Measurements from ENCODE around the gene IDH3G. TPM values are rescaled to one million over a fixed set of nuclear protein-coding genes. Genes with fewer than 3 reads are reported as not detected.

The IDH3G gene
- total RNA-seq, 1 experiment from 2014 or later, result 43.2 TPM

- no peak overlapping the region for H2BK5ac ChIP-seq (ENCODE audit: insufficient read length, low read length)
- no peaks in the 10 kb centered on the region for H3K23me2 ChIP-seq (ENCODE audit: insufficient read length, low read depth, low read length, poor library complexity, severe bottlenecking)
- H3K23ac ChIP-seq (ENCODE audit: insufficient read length, low read depth, low read length), result no peak overlapping the region
- H3K4ac ChIP-seq (ENCODE audit: low read depth, low read length), result no peak overlapping the region
- no peaks in the 10 kb centered on the region for H3K27me3 ChIP-seq (ENCODE audit: insufficient read depth, low read length)
- H4K20me1 ChIP-seq (ENCODE audit: control insufficient read depth, insufficient read depth, insufficient read length), result no peaks in the 10 kb centered on the region
- TF ChIP-seq CTCF (conservative IDR thresholded peaks at IDR 0.05), result no peak
- no peak overlapping the region for H3K14ac ChIP-seq (ENCODE audit: insufficient read depth, low read length)
- WGBS (ENCODE audit: extremely low coverage, insufficient read length, low lambda C conversion rate), result no CpG with 5 or more reads among the region's 27 CpGs
- no peak overlapping the region for H2BK15ac ChIP-seq (ENCODE audit: low read depth, low read length)
- H3K4me3 Mint-ChIP-seq, result no peak overlapping the region; a peak in 1 of 5 replicates
- H3K36me3 Mint-ChIP-seq (ENCODE audit: insufficient read depth in 1 of 3, low read depth in 3 of 3), result peaks cover 7 to 27% (median 13%) of the 10 kb centered on the region in 3 experiments; a peak in 6 of 7 replicates
- peaks cover 75 to 84% of the 10 kb centered on the region in 2 experiments for H3K9me3 Mint-ChIP-seq
- H2BK20ac ChIP-seq (ENCODE audit: low read depth, low read length, poor library complexity, severe bottlenecking), result no peak overlapping the region
- H3K27ac ChIP-seq (ENCODE audit: insufficient read length, low read depth, low read length), result no peak overlapping the region
- H3K9me3 ChIP-seq (ENCODE audit: control insufficient read depth, low read depth, low read length), result peaks cover 18% of the 10 kb centered on the region
- no peak overlapping the region for H3K18ac ChIP-seq (ENCODE audit: insufficient read length, low read depth, low read length)
- H4K8ac ChIP-seq (replicated peaks; ENCODE audit: insufficient read length, low read depth, low read length), result no peak overlapping the region
- no peak overlapping the region for H2BK12ac ChIP-seq (ENCODE audit: insufficient read length, low read depth, low read length)
- H3K9ac ChIP-seq (ENCODE audit: extremely low read depth, insufficient read length, low read length), result no peak overlapping the region
- no peak overlapping the region for H2BK120ac ChIP-seq (ENCODE audit: low read depth, low read length, poor library complexity, severe bottlenecking)
- no peaks in the 10 kb centered on the region for H3K4me1 ChIP-seq (ENCODE audit: insufficient read depth, low read length)
- H3K4me2 ChIP-seq (ENCODE audit: insufficient read depth, insufficient read length, low read length), result no peak overlapping the region
- H4K5ac ChIP-seq (ENCODE audit: insufficient read length, low read depth, low read length), result no peak overlapping the region
- H3K79me1 ChIP-seq (ENCODE audit: insufficient read depth, low read depth, low read length, poor library complexity, severe bottlenecking), result no peaks in the 10 kb centered on the region
- H3K56ac ChIP-seq (ENCODE audit: insufficient read length, low read depth, low read length), result no peak overlapping the region
- no peak overlapping the region; a peak in 1 of 7 replicates for H3K27ac Mint-ChIP-seq
- no peak overlapping the region for H2AK5ac ChIP-seq (ENCODE audit: insufficient read length, low read length)
- H3T11ph ChIP-seq (ENCODE audit: low read length), result no peak overlapping the region
- H3K27me3 Mint-ChIP-seq (ENCODE audit: low read depth), result no peaks in the 10 kb centered on the region
- no peak overlapping the region for H4K91ac ChIP-seq (ENCODE audit: insufficient read length, low read depth, low read length)
- peaks cover 7 to 8% of the 10 kb centered on the region in 2 experiments for H3K4me1 Mint-ChIP-seq
- DNase-seq, result no peak
- H2AFZ ChIP-seq (ENCODE audit: low read length), result no peak overlapping the region
- no peaks in the 10 kb centered on the region for H3K79me2 ChIP-seq (ENCODE audit: insufficient read depth, low read length)
Observed at GRCh38 chrX:153738056-153738605, 56.0 kb downstream of the IDH3G start.

Data from H9 (cell line).